ENCODE results near the gene SNX21.
"Not testable (repeated sequence)": the region's sequence is repeated elsewhere in the genome, so short reads cannot be mapped to it uniquely, and the experiment has no call there.

The SNX21 gene

DNA sequence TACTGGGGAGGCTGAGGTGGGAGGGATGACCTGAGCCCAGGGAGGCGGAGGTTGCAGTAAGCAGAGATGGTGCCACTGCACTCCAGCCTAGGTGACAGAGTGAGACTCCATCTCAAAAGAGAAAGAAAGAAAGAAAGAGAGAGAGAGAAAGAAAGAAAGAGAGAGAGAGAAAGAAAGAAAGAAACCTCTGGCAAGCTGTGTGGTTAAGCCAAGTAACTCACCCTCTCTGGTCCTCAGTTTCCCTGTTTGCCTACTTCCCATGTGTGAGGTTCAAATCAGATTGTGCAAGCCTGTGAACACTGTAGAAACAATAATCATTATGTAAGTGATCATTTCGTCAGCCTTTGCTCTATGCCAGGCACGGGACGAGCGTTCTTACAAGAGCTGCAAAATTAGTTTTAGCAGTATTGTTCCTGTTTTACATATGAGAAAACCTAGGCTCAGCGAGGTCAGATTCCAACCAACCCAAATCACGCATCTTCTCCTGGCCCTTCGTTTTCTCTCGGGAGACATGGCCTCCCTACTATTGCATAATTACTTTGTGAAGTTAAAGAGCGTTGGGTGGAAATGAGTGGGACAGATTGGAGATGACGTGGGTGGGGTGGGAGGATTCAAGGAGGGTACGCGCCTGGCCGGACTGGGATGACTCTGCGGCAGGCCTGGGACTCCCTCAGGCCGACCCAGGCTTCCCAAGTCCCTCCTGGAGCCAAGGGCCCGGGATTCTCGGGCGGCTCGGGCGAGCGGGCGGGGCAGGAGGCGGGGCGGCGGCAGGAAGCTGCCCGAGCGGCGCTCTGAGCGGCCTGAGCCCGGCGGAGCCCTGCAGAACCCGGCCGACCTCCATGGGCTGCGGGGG lies at the start of gene SNX21:
Gene SNX21, plus strand, starts transcription at position 770 of the 853 bp plus-strand sequence. CDS start 121 bp downstream, outside the sequence.
- DNase-seq (ENCODE audit: low read depth in 2 of 2): no peak

- DNase-seq (ENCODE audit: low read depth in 2 of 2): no peak
These were observed 45.2 kb upstream of the SNX21 start for GRCh38 chr20:45788351-45788750.

DNA sequence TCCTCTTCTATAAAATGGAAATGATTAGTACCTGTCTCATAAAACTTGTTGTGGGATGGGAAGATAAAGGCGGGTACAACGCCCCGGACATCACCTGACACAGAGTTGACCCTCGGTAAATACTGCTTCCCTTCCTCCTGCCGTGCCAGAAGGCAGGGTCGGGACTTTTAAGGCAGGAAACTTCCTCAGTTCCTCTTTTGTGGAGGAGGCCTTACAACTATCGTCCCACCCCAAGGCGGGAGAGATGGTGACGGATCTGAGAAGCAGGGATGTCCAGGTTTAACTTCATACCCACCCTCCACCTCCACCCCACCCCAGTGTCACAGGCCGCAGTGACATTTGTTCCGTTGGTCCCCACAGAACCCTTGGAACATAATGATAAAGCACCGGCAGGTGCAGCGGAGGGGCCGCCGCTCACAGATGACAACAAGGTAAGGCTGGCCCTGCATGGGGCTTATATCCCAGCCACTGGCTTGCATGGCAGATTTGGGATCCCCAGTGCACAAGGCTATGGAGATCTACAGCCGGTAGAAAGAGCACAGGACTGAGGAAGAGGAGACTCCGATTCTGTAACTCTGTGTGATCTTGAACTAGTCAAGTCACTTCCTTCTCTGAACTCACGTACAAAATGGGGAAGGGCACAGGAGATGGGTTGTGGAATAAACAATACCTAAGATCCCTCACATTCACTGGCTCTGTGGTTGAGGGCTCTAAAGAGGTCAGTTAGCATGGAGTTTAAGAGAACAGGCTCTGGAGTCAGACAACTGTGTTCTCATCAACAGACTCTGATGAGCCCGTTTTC lies 41.1 kb upstream of the SNX21 start:
- DNase-seq (ENCODE audit: low read depth in 2 of 2): no peak

DNA sequence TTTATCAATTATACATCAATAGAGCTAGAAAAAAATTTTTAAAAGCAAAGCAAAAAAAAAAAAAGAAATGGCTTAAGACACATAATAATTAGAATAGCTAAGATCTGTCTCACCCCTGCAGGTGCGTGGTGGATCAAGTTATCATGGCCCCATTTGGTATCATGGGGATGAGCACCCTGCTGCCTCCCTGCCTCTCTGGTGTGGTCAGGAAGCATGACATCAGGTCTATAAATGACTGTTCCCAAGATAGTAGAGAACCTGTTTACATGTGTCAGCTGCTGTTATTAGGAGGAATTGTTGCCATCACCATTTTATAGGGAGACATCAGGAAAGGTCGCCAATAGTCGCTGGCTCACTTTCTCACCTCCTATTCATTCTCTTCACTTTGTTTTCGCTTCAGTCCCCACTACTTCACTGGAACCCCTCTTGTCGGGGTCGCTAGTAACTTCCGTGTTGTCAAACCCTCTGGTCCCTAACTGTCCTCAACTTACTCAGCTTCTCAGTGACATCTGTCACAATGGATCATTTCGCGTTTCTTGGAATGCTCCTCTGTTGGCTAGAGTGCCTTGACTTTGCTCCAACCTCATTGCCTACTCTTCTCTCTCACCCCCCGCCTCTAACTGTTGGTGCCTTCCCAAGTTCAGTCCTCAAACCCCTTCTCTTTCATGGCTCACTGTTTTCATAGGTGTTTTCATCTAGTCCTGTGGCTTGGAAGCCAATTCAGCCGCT lies 37.1 kb upstream of the SNX21 start:
- no peak for DNase-seq (ENCODE audit: low read depth in 2 of 2)

- DNase-seq (ENCODE audit: low read depth in 2 of 2): not testable (repeated sequence)
These were observed 36.1 kb upstream of the SNX21 start for GRCh38 chr20:45797510-45797909.

DNA sequence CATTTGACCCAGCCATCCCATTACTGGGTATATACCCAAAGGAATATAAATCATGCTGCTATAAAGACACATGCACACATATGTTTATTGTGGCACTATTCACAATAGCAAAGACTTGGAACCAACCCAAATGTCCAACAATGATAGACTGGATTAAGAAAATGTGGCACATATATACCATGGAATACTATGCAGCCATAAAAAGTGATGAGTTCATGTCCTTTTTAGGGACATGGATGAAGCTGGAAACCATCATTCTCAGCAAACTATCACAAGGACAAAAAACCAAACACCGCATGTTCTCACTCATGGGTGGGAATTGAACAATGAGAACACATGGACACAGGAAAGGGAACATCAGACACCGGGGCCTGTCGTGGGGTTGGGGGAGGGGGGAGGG lies 35.6 kb upstream of the SNX21 start:
- DNase-seq (ENCODE audit: low read depth in 2 of 2): not testable (repeated sequence)

- peak in 1 of 2 experiments; percentile 52 for DNase-seq (ENCODE audit: low read depth in 2 of 2)
These were observed 34.5 kb upstream of the SNX21 start for GRCh38 chr20:45798935-45799642.

- no peak for DNase-seq (ENCODE audit: low read depth in 2 of 2)
These were observed 31.7 kb upstream of the SNX21 start for GRCh38 chr20:45801851-45802250.

- no peak for DNase-seq (ENCODE audit: low read depth in 2 of 2)
These were observed 23.2 kb upstream of the SNX21 start for GRCh38 chr20:45810191-45810970.

GRCh38 chr20:45812157-45813005 lies 21.2 kb upstream of the SNX21 start, which contains the start of gene UBE2C:
UBE2C (plus strand) TSS chr20:45812644; CDS start chr20:45812696, 52 bp downstream.
- DNase-seq (ENCODE audit: low read depth in 2 of 2): peak; percentile 88 to 94

DNA sequence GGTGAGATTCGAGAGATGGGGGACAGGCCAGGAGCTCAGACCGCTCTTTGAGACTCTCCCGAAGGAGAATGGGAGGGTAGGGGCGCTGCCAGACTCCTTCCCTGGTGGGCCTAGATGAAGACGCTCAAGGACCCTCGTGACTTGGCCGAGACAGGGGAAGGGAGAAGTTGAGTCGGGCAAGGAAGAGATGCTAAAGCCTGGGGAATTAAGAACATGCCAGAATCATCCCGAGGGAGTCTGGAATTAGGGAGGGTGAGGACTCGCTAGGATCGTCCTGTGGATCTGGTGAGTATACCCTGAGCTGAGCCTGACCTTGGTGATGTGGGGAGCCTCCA lies 20.6 kb upstream of the SNX21 start:
- no peak for DNase-seq (ENCODE audit: low read depth in 2 of 2)

DNA sequence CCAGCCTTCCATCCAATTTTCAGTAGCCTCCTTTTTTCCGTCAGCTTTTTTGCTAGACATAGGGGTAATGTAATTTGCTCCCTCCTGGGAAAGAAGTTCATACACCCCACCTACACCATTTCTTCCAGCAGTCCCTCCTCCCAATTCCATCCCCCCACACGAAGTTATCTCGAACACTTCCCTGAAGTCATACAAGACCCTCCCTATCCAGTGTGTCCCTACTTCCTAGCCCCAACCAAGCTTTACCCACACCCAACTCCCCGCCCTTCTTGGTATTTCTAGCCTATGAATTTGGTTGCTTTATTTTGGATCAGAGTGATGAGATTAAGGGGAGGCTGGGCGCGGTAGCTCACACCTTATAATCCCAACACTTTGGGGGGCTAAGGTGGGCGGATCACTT lies 20.1 kb upstream of the SNX21 start:
- no peak for DNase-seq (ENCODE audit: low read depth in 2 of 2)

DNA sequence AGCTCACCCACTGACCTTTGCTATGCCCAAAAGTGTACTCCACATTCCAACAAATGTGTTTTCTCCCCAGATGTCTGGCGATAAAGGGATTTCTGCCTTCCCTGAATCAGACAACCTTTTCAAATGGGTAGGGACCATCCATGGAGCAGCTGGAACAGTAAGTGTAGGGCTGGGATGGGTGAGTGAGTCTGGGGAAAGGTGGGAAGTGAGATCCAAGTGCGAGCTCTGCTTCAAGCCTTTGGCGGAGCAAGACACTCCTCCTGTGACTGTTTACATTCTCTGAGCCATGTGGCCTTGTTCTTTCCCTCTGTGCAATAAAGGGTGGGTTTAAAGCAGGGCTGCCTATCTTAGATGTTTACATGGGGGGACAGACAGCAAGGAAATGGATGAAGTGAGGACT lies 19.3 kb upstream of the SNX21 start:
- DNase-seq (ENCODE audit: low read depth in 2 of 2): no peak

DNA sequence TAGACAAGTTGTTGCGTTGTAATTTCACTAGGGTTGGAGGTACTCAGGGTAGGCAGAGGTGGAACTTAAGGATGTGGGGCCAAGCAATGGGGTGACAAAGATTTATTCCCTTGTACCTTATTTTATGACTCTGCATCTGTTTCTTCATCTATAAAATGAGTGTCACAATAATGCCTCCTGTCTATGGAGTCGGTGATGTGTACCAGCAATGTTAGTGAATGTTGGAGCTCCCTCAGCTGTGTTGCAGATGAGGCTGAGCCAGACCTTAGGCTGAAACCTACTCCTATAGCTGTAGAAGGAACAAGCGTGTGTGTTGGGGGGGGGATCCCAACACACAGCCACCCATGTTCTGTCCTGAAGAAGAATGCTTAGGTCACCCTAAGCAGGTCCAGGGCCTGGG lies 16.6 kb upstream of the SNX21 start:
- DNase-seq (ENCODE audit: low read depth in 2 of 2): no peak

- DNase-seq (ENCODE audit: low read depth in 2 of 2): no peak
These were observed 16.0 kb upstream of the SNX21 start for GRCh38 chr20:45817376-45818194.

GRCh38 chr20:45818239-45818638 lies 15.4 kb upstream of the SNX21 start:
- DNase-seq (ENCODE audit: low read depth in 2 of 2): no peak

DNA sequence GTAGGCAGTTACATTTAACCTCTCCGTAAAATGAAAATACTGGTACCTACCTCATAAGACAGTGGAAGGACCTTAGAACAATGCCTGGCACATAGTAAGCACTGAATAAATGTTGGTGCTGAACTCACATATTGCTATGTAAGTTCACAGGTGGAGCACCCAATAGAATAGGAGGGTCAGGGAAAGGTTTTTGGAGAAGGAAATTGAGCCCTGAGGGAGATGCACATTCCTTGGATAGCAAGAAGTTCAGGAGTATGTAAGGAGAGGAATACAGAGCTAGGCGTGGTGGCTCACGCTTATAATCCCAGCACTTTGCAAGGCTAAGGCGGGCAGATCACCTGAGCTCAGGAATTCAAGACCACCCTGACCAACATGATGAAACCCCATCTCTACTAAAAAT lies 14.1 kb upstream of the SNX21 start:
- DNase-seq (ENCODE audit: low read depth in 2 of 2): no peak

GRCh38 chr20:45821947-45822346 lies 11.7 kb upstream of the SNX21 start:
- no peak for DNase-seq (ENCODE audit: low read depth in 2 of 2)

DNA sequence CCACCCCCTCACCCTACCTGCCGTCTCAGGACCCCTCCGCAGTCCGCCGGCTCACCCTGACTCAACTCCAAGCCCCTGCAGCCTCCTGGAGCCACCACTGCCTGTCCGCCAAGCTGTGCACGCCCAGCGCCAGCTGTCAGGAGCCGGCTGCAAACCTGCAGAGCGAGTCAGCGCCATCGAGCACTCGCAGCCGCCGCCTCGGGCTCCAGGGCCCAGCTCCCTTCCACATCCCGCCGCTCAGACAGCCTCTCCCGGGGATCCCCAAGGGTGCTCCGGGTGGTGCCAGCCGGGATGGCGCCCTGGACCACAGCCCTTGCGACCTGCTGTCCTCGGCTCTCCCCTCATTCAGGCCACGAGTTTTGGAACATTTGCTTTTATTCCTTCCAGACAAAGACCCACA lies 10.7 kb upstream of the SNX21 start:
- no peak for DNase-seq (ENCODE audit: low read depth in 2 of 2)
